SK-N-SH treated with all-trans-retinoic acid at 6 μM for 48 hours (cell line): ENCODE results near the gene RBL2.

Experiments
- ARNTL ChIP-seq: fragments of 450-650 bp; formaldehyde crosslinking; IDR thresholded peaks from 2 replicates; pipeline ENCODE4 v1.5.0; 2020; ENCODE audit warnings: low read depth, mild to moderate bottlenecking, moderate library complexity, borderline replicate concordance
- CSRNP3 ChIP-seq: fragments of 250-450 bp; sonication (Bioruptor Pico); IDR thresholded peaks from 2 replicates; pipeline ENCODE4 v1.5.1; 2021; ENCODE audit warnings: mild to moderate bottlenecking, moderate library complexity
- PATZ1 ChIP-seq: fragments of 250-450 bp; sonication (Bioruptor Pico); IDR thresholded peaks from 2 replicates; pipeline ENCODE4 v1.8.0; 2020; ENCODE audit warnings: mild to moderate bottlenecking, moderate library complexity, borderline replicate concordance
- TCF4 ChIP-seq: fragments of 250-450 bp; sonication (Bioruptor Pico); IDR thresholded peaks from 2 replicates; pipeline ENCODE4 v1.8.0; 2021; ENCODE audit warnings: mild to moderate bottlenecking, moderate library complexity, borderline replicate concordance

DNA sequence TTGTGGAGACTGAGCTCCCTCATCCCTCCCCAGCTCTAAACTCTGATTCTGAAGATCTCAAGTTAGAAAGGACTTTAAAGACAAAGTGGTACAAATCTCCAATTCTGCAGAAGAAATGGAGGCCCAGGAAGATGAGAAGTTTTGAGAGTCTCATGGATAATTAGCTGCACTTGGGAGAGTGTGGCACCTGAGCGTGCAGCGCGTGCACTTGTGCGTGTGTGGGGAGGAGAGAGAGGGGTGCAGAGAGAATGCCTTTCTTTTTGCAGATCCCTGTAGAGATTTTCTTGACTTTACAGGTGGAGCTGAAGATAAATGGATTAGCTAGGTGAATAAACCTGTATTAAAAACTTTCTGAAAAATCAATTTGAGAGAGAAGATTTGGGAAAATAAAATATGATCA lies 83.6 kb downstream of the RBL2 start:
- TF ChIP-seq ARNTL (CRISPR knock-in tag) (no peak), TCF4 (CRISPR knock-in tag) (no peak), PATZ1 (CRISPR knock-in tag) (no peak), CSRNP3 (no peak)
